ENCODE data around the gene ZNF726. TPM values are rescaled to one million over a fixed set of nuclear protein-coding genes. Genes with fewer than 3 reads are reported as not detected.
"Not testable (repeated sequence)": the region's sequence is repeated elsewhere in the genome, so short reads cannot be mapped to it uniquely, and the experiment has no call there.

ZNF726 gene
- polyA plus RNA-seq, 1 experiment = 0.95 TPM

GRCh38 chr19:23913931-23914330 lies 755 bp upstream of the ZNF726 start:
- peaks cover 5% of the 10 kb centered on the region for H3K9me3 ChIP-seq (ENCODE audit: control insufficient read depth, insufficient read depth, low read length)
- CTCF ChIA-PET = no interaction called here
- no peak for DNase-seq (ENCODE audit: low read depth, low spot score)
- no peak overlapping the region for H3K27ac ChIP-seq (ENCODE audit: low read depth, low read length)
- H3K27me3 ChIP-seq (ENCODE audit: control insufficient read depth, insufficient read depth, low read length) = no peaks in the 10 kb centered on the region
- no peak for TF ChIP-seq CTCF (IDR thresholded peaks at IDR 0.05; ENCODE audit: low read depth, low read length)
- POLR2A ChIA-PET = interaction anchor here (1.5 kb wide), 1 partner anchor 120 kb away, joined by 5 read pairs; no protein-coding TSS in a partner anchor
- H3K4me3 ChIP-seq (ENCODE audit: low read depth, low read length) = no peak overlapping the region

- POLR2A ChIA-PET = no interaction called here
- no peak for TF ChIP-seq CTCF (IDR thresholded peaks at IDR 0.05; ENCODE audit: low read depth, low read length)
- Histone ChIP-seq H3K4me3 (ENCODE audit: low read depth, low read length) (no peak overlapping the region), H3K27me3 (ENCODE audit: control insufficient read depth, insufficient read depth, low read length) (no peaks in the 10 kb centered on the region), H3K9me3 (ENCODE audit: control insufficient read depth, insufficient read depth, low read length) (peaks cover 5% of the 10 kb centered on the region), H3K27ac (ENCODE audit: low read depth, low read length) (no peak overlapping the region)
- CTCF ChIA-PET = no interaction called here
- no peak for DNase-seq (ENCODE audit: low read depth, low spot score)
These were observed 2.3 kb downstream of the ZNF726 start for GRCh38 chr19:23916991-23917390.

GRCh38 chr19:23917856-23918255 lies 3.2 kb downstream of the ZNF726 start:
- DNase-seq (ENCODE audit: low read depth, low spot score) = no peak
- TF ChIP-seq CTCF (IDR thresholded peaks at IDR 0.05; ENCODE audit: low read depth, low read length) = no peak
- Histone ChIP-seq H3K27me3 (ENCODE audit: control insufficient read depth, insufficient read depth, low read length) (no peaks in the 10 kb centered on the region), H3K27ac (ENCODE audit: low read depth, low read length) (no peak overlapping the region), H3K4me3 (ENCODE audit: low read depth, low read length) (no peak overlapping the region), H3K9me3 (ENCODE audit: control insufficient read depth, insufficient read depth, low read length) (peaks cover 5% of the 10 kb centered on the region)
- ChIA-PET CTCF (no interaction called here), POLR2A (no interaction called here)

- Histone ChIP-seq H3K27ac (ENCODE audit: low read depth, low read length) (no peak overlapping the region), H3K9me3 (ENCODE audit: control insufficient read depth, insufficient read depth, low read length) (0 out of 2 replicates have a peak, but pooled peaks cover 5% of the 10 kb centered on the region), H3K27me3 (ENCODE audit: control insufficient read depth, insufficient read depth, low read length) (no peaks in the 10 kb centered on the region), H3K4me3 (ENCODE audit: low read depth, low read length) (no peak overlapping the region)
- no peak for DNase-seq (ENCODE audit: low read depth, low spot score)
- no peak for TF ChIP-seq CTCF (IDR thresholded peaks at IDR 0.05; ENCODE audit: low read depth, low read length)
- ChIA-PET CTCF (no interaction called here), POLR2A (no interaction called here)
These were observed 10.6 kb downstream of the ZNF726 start for GRCh38 chr19:23925285-23925684.

- no peak overlapping the region for H3K27ac ChIP-seq (ENCODE audit: low read depth, low read length)
- H3K4me3 ChIP-seq (ENCODE audit: low read depth, low read length) = no peak overlapping the region
- H3K27me3 ChIP-seq (ENCODE audit: control insufficient read depth, insufficient read depth, low read length) = no peaks in the 10 kb centered on the region
- ChIA-PET POLR2A (no interaction called here), CTCF (no interaction called here)
- DNase-seq (ENCODE audit: low read depth, low spot score) = no peak
- H3K9me3 ChIP-seq (ENCODE audit: control insufficient read depth, insufficient read depth, low read length) = peaks cover 13% of the 10 kb centered on the region
- TF ChIP-seq CTCF (IDR thresholded peaks at IDR 0.05; ENCODE audit: low read depth, low read length) = no peak
These were observed 18.2 kb downstream of the ZNF726 start for GRCh38 chr19:23932878-23933277.

- H3K27ac ChIP-seq (ENCODE audit: low read depth, low read length); H3K9me3 ChIP-seq (ENCODE audit: control insufficient read depth, insufficient read depth, low read length); POLR2A ChIA-PET; DNase-seq (ENCODE audit: low read depth, low spot score); H3K27me3 ChIP-seq (ENCODE audit: control insufficient read depth, insufficient read depth, low read length); CTCF ChIA-PET; H3K4me3 ChIP-seq (ENCODE audit: low read depth, low read length): not testable (repeated sequence)
These were observed 22.3 kb downstream of the ZNF726 start for GRCh38 chr19:23937031-23937430.
